ENCODE measurements around the gene ADAT3.
"Not testable (repeated sequence)": the region's sequence is repeated elsewhere in the genome, so short reads cannot be mapped to it uniquely, and the experiment has no call there.

DNA sequence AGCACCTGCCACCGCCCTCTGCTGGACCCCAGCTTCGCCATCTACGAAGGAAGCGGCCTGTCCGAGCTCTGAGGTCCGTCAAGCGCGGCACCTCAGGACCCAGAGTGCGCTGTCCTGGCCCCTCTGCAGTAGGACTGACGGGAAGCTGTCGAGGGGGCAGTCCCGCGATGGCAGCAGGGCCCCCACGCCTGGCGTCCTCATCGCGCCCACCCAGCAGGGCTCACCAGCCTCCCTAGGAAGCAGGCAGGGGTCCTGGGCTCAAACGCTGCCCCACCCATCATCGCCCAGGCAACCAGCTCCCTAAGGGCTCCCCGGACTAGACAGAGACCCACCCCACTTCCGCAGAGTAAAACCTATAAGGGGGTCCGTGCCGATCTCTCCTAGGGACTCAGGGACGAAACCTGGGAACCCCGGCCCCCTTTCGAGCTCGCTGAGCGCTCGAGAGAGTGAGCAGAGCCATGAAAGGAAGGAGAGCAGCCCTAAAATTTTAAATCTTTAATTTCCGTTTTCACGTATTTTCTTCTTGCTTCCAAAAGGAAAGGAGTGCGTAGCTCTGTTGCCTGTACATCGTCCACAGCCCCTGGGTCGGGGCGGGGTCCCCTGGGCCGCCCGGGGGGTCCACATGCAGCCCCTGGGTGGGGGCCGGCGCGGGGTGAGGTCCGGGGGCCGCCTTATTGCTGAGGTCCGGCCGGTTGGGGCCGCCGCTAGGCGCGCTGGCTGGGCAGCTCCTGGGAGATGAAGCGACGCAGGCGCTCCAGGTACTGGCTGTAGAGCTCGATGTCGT lies 28.5 kb upstream of the ADAT3 start:
- TF ChIP-seq POLR2A, POLR2AphosphoS5, EP300 (IDR thresholded peaks at IDR 0.05): not testable (repeated sequence)
- TF ChIP-seq, protein P1, sequence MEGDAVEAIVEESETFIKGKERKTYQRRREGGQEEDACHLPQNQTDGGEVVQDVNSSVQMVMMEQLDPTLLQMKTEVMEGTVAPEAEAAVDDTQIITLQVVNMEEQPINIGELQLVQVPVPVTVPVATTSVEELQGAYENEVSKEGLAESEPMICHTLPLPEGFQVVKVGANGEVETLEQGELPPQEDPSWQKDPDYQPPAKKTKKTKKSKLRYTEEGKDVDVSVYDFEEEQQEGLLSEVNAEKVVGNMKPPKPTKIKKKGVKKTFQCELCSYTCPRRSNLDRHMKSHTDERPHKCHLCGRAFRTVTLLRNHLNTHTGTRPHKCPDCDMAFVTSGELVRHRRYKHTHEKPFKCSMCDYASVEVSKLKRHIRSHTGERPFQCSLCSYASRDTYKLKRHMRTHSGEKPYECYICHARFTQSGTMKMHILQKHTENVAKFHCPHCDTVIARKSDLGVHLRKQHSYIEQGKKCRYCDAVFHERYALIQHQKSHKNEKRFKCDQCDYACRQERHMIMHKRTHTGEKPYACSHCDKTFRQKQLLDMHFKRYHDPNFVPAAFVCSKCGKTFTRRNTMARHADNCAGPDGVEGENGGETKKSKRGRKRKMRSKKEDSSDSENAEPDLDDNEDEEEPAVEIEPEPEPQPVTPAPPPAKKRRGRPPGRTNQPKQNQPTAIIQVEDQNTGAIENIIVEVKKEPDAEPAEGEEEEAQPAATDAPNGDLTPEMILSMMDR (IDR thresholded peaks at IDR 0.05) = not testable (repeated sequence)

All from sigmoid colon (tissue), 4 donors.